IMR-90 (cell line): ENCODE data around the gene COMMD1. TPM values are rescaled to one million over a fixed set of nuclear protein-coding genes. Genes with fewer than 3 reads are reported as not detected.

Experiments used
- ATAC-seq: fragments of 200-7000 bp; cut with Tn5 transposase; 2 replicates; pipeline ENCODE4 v1.9.1; 2020; ENCODE audit warnings: low read depth, mild to moderate bottlenecking, moderate library complexity
- BruUV-seq: library from RNA; stranded (reverse); fragments of 400-500 nt; replicated peaks from 2 replicates; lab custom pipeline; 2021; lab: Mats Ljungman, UMichigan
- CTCF ChIA-PET: fragments of 300-600 bp; formaldehyde crosslinking; extraction: SDS; loops from one replicate; lab custom pipeline; 2021; ENCODE audit warnings: antibody characterized with exemption; lab: Yijun Ruan, JAX
- POLR2A ChIA-PET: fragments of 300-600 bp; sonication (Branson Sonifier 250); formaldehyde crosslinking; loops from one replicate; lab custom pipeline; 2022; ENCODE audit warnings: antibody characterized with exemption; ENCODE audit not compliant: unreplicated experiment; lab: Charles Lee
- DNase-seq: peaks from one replicate; pipeline ENCODE4 v3.0.0; 2013
- H2AFZ ChIP-seq: replicated peaks from 2 replicates; pipeline ENCODE3; 2013; ENCODE audit warnings: low read length, mild to moderate bottlenecking; ENCODE audit not compliant: poor library complexity
- H2AK5ac ChIP-seq: 2 replicates; pipeline ENCODE4 v1.6.1; 2013; ENCODE audit warnings: low read depth, low read length, inconsistent platforms
- H2AK9ac ChIP-seq: replicated peaks from 2 replicates; pipeline ENCODE3; 2013; ENCODE audit warnings: mild to moderate bottlenecking, low read depth, low read length, moderate library complexity; ENCODE audit not compliant: poor library complexity
- H2BK120ac ChIP-seq: 2 replicates; pipeline ENCODE4 v1.6.1; 2013; ENCODE audit warnings: low read depth, low read length, inconsistent platforms
- H2BK15ac ChIP-seq: 3 replicates; pipeline ENCODE4 v1.6.1; 2013; ENCODE audit warnings: low read depth, low read length, inconsistent platforms
- H2BK20ac ChIP-seq: 2 replicates; pipeline ENCODE4 v1.6.1; 2013; ENCODE audit warnings: low read depth, mild to moderate bottlenecking, inconsistent platforms, low read length, moderate library complexity
- H2BK5ac ChIP-seq: 2 replicates; pipeline ENCODE4 v1.6.1; 2013; ENCODE audit warnings: mild to moderate bottlenecking, low read depth, low read length, inconsistent platforms; ENCODE audit not compliant: poor library complexity, severe bottlenecking
- H3K14ac ChIP-seq: replicated peaks from 2 replicates; pipeline ENCODE4 v1.6.1; 2013; ENCODE audit warnings: low read depth, low read length, inconsistent platforms
- H3K18ac ChIP-seq: 2 replicates; pipeline ENCODE4 v1.6.1; 2013; ENCODE audit warnings: low read depth, low read length, control low read depth
- H3K23ac ChIP-seq: 2 replicates; pipeline ENCODE4 v1.6.1; 2013; ENCODE audit warnings: low read depth, low read length, inconsistent platforms
- H3K27ac ChIP-seq: 2 replicates; pipeline ENCODE4 v1.5.1; 2013; ENCODE audit warnings: mild to moderate bottlenecking, control low read depth, low read length; ENCODE audit not compliant: insufficient read depth
- H3K27me3 ChIP-seq: 2 replicates; pipeline ENCODE4 v1.6.1; 2013; ENCODE audit warnings: low read length; ENCODE audit not compliant: control insufficient read depth, insufficient read depth
- H3K36me3 ChIP-seq: 2 replicates; pipeline ENCODE4 v1.6.1; 2013; ENCODE audit warnings: low read length, mixed read lengths; ENCODE audit not compliant: control insufficient read depth, insufficient read depth
- H3K4ac ChIP-seq: 2 replicates; pipeline ENCODE4 v1.6.1; 2013; ENCODE audit warnings: low read depth, low read length, inconsistent platforms
- H3K4me1 ChIP-seq: 2 replicates; pipeline ENCODE4 v1.6.1; 2013; ENCODE audit warnings: low read length, mixed read lengths; ENCODE audit not compliant: control insufficient read depth, insufficient read depth
- H3K4me2 ChIP-seq: 2 replicates; pipeline ENCODE4 v1.6.1; 2013; ENCODE audit warnings: low read depth, mild to moderate bottlenecking, control low read depth, low read length, moderate library complexity
- H3K4me3 ChIP-seq: 2 replicates; pipeline ENCODE4 v1.5.1; 2013; ENCODE audit warnings: low read depth, mild to moderate bottlenecking, control low read depth, low read length, moderate library complexity; ENCODE audit not compliant: insufficient read depth
- H3K56ac ChIP-seq: 2 replicates; pipeline ENCODE4 v1.6.1; 2013; ENCODE audit warnings: low read length, inconsistent platforms; ENCODE audit not compliant: insufficient read depth; ENCODE audit errors: extremely low read depth
- H3K79me1 ChIP-seq, 2 experiments: 2 replicates each; pipeline ENCODE4 v1.6.1; 2013; ENCODE audit warnings: low read length in 2 of 2, inconsistent platforms in 1 of 2, low read depth in 1 of 2
- H3K9ac ChIP-seq: 2 replicates; pipeline ENCODE4 v1.6.1; 2013; ENCODE audit warnings: low read depth, low read length, control low read depth
- H3K9me1 ChIP-seq: 2 replicates; pipeline ENCODE4 v1.6.1; 2013; ENCODE audit warnings: low read length, inconsistent platforms; ENCODE audit not compliant: insufficient read depth
- H3K9me3 ChIP-seq: 2 replicates; pipeline ENCODE4 v1.6.1; 2013; ENCODE audit warnings: low read length; ENCODE audit not compliant: control insufficient read depth, insufficient read depth
- H4K20me1 ChIP-seq: 2 replicates; pipeline ENCODE4 v1.6.1; 2013; ENCODE audit warnings: low read length, inconsistent platforms; ENCODE audit not compliant: insufficient read depth
- H4K5ac ChIP-seq: 2 replicates; pipeline ENCODE4 v1.6.1; 2013; ENCODE audit warnings: mild to moderate bottlenecking, low read depth, low read length, control low read depth
- H4K8ac ChIP-seq, 2 experiments: 2 replicates each; pipeline ENCODE4 v1.6.1; 2013; ENCODE audit warnings: low read depth in 2 of 2, low read length in 2 of 2, control low read depth in 1 of 2, inconsistent platforms in 1 of 2
- H4K91ac ChIP-seq: 2 replicates; pipeline ENCODE4 v1.6.1; 2013; ENCODE audit warnings: low read depth, low read length, inconsistent platforms; ENCODE audit not compliant: insufficient read depth
- MXI1 ChIP-seq: IDR thresholded peaks from 2 replicates; pipeline ENCODE4 v1.6.1; 2012; ENCODE audit warnings: low read depth, mild to moderate bottlenecking, low read length, moderate library complexity, borderline replicate concordance
- NFE2L2 ChIP-seq: fragments of 150-350 bp; IDR thresholded peaks from 2 replicates; pipeline ENCODE4 v1.6.1; 2016; ENCODE audit warnings: low read depth, mild to moderate bottlenecking, low read length
- POLR2A ChIP-seq: IDR thresholded peaks from 2 replicates; pipeline ENCODE4 v1.6.1; 2012; ENCODE audit warnings: mild to moderate bottlenecking, low read depth, low read length
- RFX5 ChIP-seq: IDR thresholded peaks from 2 replicates; pipeline ENCODE4 v1.8.0; 2012; ENCODE audit warnings: low read depth, mild to moderate bottlenecking, low read length, moderate library complexity
- WGBS, 2 experiments: methylation state at CpG; one replicate each; pipeline versions ENCODE4 v1.1.5 to v1.1.7; 2013; ENCODE audit warnings: missing lambda C conversion rate in 2 of 2; ENCODE audit not compliant: insufficient read length in 1 of 2; ENCODE audit errors: extremely low coverage in 2 of 2; 5-methylcytosine and 5-hydroxymethylcytosine counted together
- dilution Hi-C: fragments of 300-500 bp; cut with HindIII; formaldehyde crosslinking; loops from one replicate; pipeline ENCODE4 v1.14.3; 2018; ENCODE audit warnings: low sequenced_read_pairs; ENCODE audit not compliant: unreplicated experiment
- in situ Hi-C: fragments of 300-500 bp; cut with MboI; formaldehyde crosslinking; loops from 3 replicates; pipeline ENCODE4 v1.14.3; 2019; ENCODE audit warnings: low sequenced_read_pairs, inconsistent platforms, mixed read lengths
- intact Hi-C: fragments of 100-400 bp; cut with micrococcal nuclease; formaldehyde crosslinking; loops from 2 replicates; pipeline ENCODE4 v1.10.0; 2022
- polyA plus RNA-seq, 3 experiments: library from polyadenylated mRNA; depleted of rRNA; stranded (reverse); fragments of >200 nt; gene quantifications; 2 replicates each; pipeline ENCODE4 v1.2.3, GENCODE V29; 2012; ENCODE audit warnings: low replicate concordance in 1 of 3
- total RNA-seq: library from RNA; depleted of rRNA; stranded (reverse); fragments of >200 nt; gene quantifications from 2 replicates; pipeline ENCODE4 v1.2.3, GENCODE V29; 2012

Gene COMMD1
- total and polyA plus RNA-seq, 2 of the 4 experiments (the other 2 are of a cell fraction) = 42.8 to 60.4 TPM

DNA sequence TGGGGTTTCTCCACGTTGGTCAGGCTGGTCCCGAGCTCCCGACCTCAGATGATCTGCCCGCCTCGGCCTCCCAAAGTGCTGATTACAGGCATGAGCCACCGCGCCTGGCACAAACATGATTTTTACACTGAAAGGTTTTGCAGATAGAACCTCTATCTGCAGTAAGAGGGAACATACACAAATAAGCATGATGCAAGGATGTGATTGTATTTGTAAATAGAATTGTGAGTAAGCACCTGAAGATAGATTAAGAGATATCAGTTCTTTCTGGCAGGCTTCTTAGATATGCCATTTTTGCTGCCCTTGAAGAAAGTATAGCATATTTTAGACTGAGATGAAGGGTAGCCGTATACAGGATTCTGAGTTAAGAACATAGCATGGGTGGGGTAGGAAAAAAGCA lies 3.6 kb downstream of the COMMD1 start:
- Histone ChIP-seq H3K4me3 (no peak overlapping the region), H2AFZ (no peak overlapping the region), H3K4ac (no peak overlapping the region), H4K91ac (no peak overlapping the region), H3K4me1 (no peaks in the 10 kb centered on the region), H3K9me3 (no peaks in the 10 kb centered on the region), H4K8ac (no peak overlapping the region), H2BK120ac (no peak overlapping the region), H3K23ac (no peak overlapping the region), H2BK5ac (no peak overlapping the region), H3K27ac (no peak overlapping the region), H3K4me2 (no peak overlapping the region), H2BK15ac (no peak overlapping the region), H3K9ac (no peak overlapping the region), H4K20me1 (no peaks in the 10 kb centered on the region; the same call in 1 of the 2 replicates), H2AK9ac (no peak overlapping the region), H2AK5ac (no peak overlapping the region), H3K9me1 (no peaks in the 10 kb centered on the region), H3K79me1 (peaks cover 20 to 38% of the 10 kb centered on the region in 2 experiments), H3K36me3 (no peaks in the 10 kb centered on the region), H2BK20ac (no peak overlapping the region), H3K27me3 (no peaks in the 10 kb centered on the region), H3K14ac (no peak overlapping the region), H4K5ac (no peak overlapping the region), H3K18ac (no peak overlapping the region), H3K56ac (no peak overlapping the region)
- intact Hi-C loops (no loop called here), dilution Hi-C loops (no loop called here), in situ Hi-C loops (no loop called here)
- ChIA-PET POLR2A (no interaction called here), CTCF (no interaction called here)
- DNase-seq = no peak
- WGBS, 2 experiments = 93% methylated on average over 8 of the region's 8 CpGs; no CpG with 5 or more reads in 1 of the 2 experiments
- BruUV-seq = no TSS peak
- TF ChIP-seq NFE2L2 (no peak), RFX5 (no peak), MXI1 (no peak), POLR2A (no peak)
- no peak for ATAC-seq
